ENCODE results near the gene PAPPA. TPM values are rescaled to one million over a fixed set of nuclear protein-coding genes. Genes with fewer than 3 reads are reported as not detected.

The PAPPA gene
- total RNA-seq, 3 donors from 2014 or later, result 0.61 to 2.5 (median 1.9) TPM

DNA sequence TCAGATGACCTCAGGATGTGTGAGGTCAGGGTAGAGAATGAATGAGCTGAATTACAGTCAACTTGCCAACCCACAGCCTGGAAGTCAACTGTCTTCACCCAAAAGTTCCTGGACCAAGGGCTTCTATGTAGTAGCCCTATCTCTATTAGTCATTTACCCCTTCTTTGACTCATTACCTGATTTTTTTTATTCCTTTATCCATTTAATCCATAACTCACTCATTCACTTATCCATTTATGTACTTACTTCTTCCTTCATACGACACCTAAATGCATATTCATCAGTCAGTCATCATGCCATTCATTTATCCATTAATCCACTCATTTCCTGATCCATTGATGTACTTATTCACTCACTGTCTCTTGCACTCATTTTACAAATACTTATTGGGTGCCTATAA is 212.7 kb downstream of the PAPPA start:
- ATAC-seq (no peak), DNase-seq (no peak)
- Histone ChIP-seq H3K4me3 (no peak overlapping the region), H3K9me3 (no peaks in the 10 kb centered on the region), H3K36me3 (ENCODE audit: low read depth) (no peaks in the 10 kb centered on the region), H3K4me1 (ENCODE audit: low read depth) (no peaks in the 10 kb centered on the region)
- intact Hi-C loops (cut with DNase I, micrococcal nuclease), result no loop called here
- TF ChIP-seq, protein P1, sequence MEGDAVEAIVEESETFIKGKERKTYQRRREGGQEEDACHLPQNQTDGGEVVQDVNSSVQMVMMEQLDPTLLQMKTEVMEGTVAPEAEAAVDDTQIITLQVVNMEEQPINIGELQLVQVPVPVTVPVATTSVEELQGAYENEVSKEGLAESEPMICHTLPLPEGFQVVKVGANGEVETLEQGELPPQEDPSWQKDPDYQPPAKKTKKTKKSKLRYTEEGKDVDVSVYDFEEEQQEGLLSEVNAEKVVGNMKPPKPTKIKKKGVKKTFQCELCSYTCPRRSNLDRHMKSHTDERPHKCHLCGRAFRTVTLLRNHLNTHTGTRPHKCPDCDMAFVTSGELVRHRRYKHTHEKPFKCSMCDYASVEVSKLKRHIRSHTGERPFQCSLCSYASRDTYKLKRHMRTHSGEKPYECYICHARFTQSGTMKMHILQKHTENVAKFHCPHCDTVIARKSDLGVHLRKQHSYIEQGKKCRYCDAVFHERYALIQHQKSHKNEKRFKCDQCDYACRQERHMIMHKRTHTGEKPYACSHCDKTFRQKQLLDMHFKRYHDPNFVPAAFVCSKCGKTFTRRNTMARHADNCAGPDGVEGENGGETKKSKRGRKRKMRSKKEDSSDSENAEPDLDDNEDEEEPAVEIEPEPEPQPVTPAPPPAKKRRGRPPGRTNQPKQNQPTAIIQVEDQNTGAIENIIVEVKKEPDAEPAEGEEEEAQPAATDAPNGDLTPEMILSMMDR (IDR thresholded peaks at IDR 0.05), result no peak

DNA sequence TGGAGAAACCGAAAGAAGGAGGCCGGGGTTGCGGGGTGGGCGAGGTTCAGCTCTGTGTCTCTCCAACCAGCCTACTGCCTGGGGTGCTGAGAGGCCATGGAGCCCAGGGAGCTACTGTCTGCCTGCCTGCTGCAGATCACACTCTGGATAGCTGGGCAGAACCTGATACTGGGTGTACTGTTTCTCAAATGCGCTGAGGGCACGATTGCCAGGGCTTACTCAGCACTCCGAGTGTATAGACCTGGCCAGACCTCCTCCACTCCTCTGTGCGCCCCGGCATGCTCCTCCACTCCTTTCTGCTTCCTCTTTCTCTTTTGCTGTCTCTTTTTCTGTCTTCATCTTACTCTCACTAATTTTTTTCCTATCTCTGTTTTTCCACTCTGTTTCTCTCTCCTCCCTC is 215.1 kb downstream of the PAPPA start:
- DNase-seq (no peak), ATAC-seq (no peak)
- intact Hi-C loops (cut with DNase I, micrococcal nuclease), result no loop called here
- no peaks in the 10 kb centered on the region for H3K9me3 ChIP-seq
- TF ChIP-seq, protein P1 (IDR thresholded peaks at IDR 0.05), result no peak
- no peaks in the 10 kb centered on the region for H3K4me1 ChIP-seq (ENCODE audit: low read depth)
- H3K4me3 ChIP-seq, result no peak overlapping the region
- H3K36me3 ChIP-seq (ENCODE audit: low read depth), result no peaks in the 10 kb centered on the region

DNA sequence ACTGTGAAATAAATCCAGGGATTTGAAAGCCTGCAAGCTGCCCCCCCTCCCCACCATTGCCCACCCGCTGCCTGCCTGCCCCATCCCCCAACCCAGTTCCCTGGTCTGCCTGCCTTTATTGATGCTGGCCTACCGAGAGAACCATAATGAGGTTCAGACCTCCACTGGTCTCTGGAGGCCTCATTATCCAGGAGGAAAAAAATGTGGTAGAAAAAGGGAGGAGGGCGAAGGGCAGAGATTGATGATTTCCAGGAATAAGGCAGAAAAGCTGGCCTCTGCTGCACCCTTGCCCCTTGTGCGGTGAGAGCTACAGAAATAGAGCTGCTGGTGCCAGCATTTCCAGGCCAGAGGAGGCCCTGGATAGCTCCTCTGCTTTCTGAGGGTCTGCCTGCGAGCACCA is 216.1 kb downstream of the PAPPA start:
- TF ChIP-seq, protein P1 (IDR thresholded peaks at IDR 0.05), result no peak
- intact Hi-C loops (cut with DNase I, micrococcal nuclease), result no loop called here
- no peaks in the 10 kb centered on the region for H3K4me1 ChIP-seq (ENCODE audit: low read depth)
- H3K4me3 ChIP-seq, result no peak overlapping the region
- ATAC-seq (no peak), DNase-seq (no peak)
- H3K9me3 ChIP-seq, result no peaks in the 10 kb centered on the region
- no peaks in the 10 kb centered on the region for H3K36me3 ChIP-seq (ENCODE audit: low read depth)

DNA sequence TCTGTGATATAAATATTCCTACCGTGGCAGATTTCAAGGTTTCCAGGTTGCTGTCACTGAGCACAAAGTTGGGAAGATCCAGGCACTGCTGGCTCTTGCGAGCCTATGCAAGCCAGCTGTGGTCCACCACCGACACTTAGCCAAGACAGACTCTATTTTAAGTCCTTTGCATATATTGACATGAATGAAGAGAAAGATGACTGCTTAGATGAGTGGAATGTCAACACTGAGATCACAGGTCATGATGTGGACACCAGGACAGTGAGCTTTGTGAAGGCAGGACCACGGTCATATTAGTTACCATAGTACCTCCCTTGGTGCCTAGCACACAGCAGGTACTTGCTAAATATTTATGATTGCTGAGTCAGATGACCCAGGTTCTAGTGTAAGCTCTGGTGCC is 217.0 kb downstream of the PAPPA start:
- TF ChIP-seq, protein P1 (IDR thresholded peaks at IDR 0.05), result no peak
- intact Hi-C loops (cut with DNase I, micrococcal nuclease), result no loop called here
- Histone ChIP-seq H3K4me1 (ENCODE audit: low read depth) (no peaks in the 10 kb centered on the region), H3K4me3 (no peak overlapping the region), H3K36me3 (ENCODE audit: low read depth) (no peaks in the 10 kb centered on the region), H3K9me3 (no peaks in the 10 kb centered on the region)
- ATAC-seq (no peak), DNase-seq (no peak)

DNA sequence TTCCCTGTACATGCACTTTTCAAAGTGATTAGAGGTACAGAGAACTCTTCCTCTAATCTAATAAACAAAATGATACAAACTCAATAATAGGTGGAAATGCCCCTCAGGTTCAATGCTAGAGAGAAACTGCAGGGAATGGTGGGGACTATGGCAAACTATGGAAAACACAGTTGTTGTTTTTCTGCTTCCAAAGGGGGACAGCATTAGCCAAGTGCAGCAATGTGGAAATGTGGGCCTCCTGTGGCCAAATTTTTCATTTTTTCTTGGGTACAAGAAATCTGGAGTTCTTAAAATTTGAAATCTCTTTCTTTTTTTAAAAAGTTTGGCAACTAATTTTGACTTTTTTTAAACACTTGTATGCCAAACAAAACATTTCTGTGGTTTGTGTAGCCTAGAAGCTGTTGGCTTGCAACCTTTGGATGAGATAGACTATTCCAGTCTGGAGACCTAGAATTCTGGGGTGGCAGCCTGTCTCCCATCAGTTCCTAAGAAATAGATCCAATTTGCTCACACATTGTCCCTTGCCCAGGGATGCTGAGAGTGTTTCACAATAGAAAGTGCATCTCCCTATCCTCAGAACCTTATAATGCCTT is 218.6 kb downstream of the PAPPA start:
- no peak for ATAC-seq
- intact Hi-C loops (cut with DNase I, micrococcal nuclease), result no loop called here

More for the DNA sequence above, 218.6 kb downstream of the PAPPA start:
- TF ChIP-seq, protein P1 (IDR thresholded peaks at IDR 0.05), result no peak
- no peaks in the 10 kb centered on the region for H3K4me1 ChIP-seq (ENCODE audit: low read depth)
- no peaks in the 10 kb centered on the region for H3K9me3 ChIP-seq
- DNase-seq, result no peak
- no peak overlapping the region for H3K4me3 ChIP-seq
- H3K36me3 ChIP-seq (ENCODE audit: low read depth), result no peaks in the 10 kb centered on the region
